ENCODE measurements around the gene PGBD2. TPM values are rescaled to one million over a fixed set of nuclear protein-coding genes. Genes with fewer than 3 reads are reported as not detected.
A peak's percentile ranks its signal among the peaks of the same experiment; 100 is the strongest.

PGBD2 gene
- total and polyA plus RNA-seq, 2 of the 8 experiments (the other 6 are each of a cell fraction or from before 2014, with no cell fraction given) = 4.5 to 7.7 TPM

DNA sequence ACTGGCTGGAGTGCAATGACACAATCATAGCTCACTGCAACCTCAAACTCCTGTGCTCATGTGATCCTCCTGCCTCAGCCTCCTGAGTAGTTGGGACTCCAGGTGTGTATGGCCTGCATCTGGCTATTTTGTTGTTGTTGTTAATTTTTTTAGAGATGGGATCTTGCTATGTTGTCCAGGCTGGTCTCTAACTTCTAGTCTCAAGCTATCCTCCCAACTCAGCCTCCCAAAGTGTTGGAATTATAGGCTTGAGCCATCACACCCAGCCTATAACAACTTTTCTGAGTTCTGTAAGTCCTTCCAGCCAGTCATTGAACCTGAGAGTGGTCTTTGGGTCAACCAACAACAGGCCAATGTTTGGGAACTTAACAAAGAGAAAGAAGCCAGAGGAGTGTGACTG, 11.2 kb upstream of the PGBD2 start:
- Histone ChIP-seq H2BK12ac (ENCODE audit: low read depth, low read length) (0 out of 2 replicates have a peak overlapping the region, but pooled peaks have one; percentile 80), H3K4me1 (replicated peaks in 1 of 4; ENCODE audit: control insufficient read depth in 3 of 4, insufficient read depth in 4 of 4, low read length in 3 of 4) (peaks cover 1 to 15% (median 8%) of the 10 kb centered on the region in 4 experiments; a peak in 3 of 7 replicates), H3K9ac (replicated peaks in 1 of 4; ENCODE audit: extremely low read depth in 1 of 4, low read depth in 3 of 4, low read length in 3 of 4) (no peak overlapping the region), H3K56ac (replicated peaks; ENCODE audit: insufficient read length, low read depth, low read length) (no peak overlapping the region), H2AK5ac (ENCODE audit: low read depth, low read length) (peak overlapping the region; percentile 75; the same call in 1 of the 2 replicates), H3K23me2 (ENCODE audit: low read depth, low read length) (peaks cover 8% of the 10 kb centered on the region; the same call in 1 of the 2 replicates), H2BK120ac (replicated peaks; ENCODE audit: low read depth, low read length) (no peak overlapping the region), H4K8ac (ENCODE audit: extremely low read depth, insufficient read depth, low read length) (no peak overlapping the region), H3K79me1 (ENCODE audit: low read depth, low read length) (no peaks in the 10 kb centered on the region), H3K18ac (ENCODE audit: extremely low read depth, low read length) (no peak overlapping the region), H4K20me1 (replicated peaks in 1 of 2; ENCODE audit: control insufficient read depth in 1 of 2, insufficient read depth in 2 of 2, low read length in 2 of 2) (peaks cover 0 to 3% of the 10 kb centered on the region in 2 experiments), H3K4me2 (ENCODE audit: insufficient read depth in 1 of 2, low read depth in 2 of 2, low read length in 2 of 2) (no peak overlapping the region), H3K27ac (ENCODE audit: low read depth, low read length) (no peak overlapping the region), H2BK5ac (ENCODE audit: low read depth, low read length) (no peak overlapping the region), H3K14ac (ENCODE audit: insufficient read length) (no peak overlapping the region), H2AFZ (ENCODE audit: low read length) (no peak overlapping the region), H3K36me3 (ENCODE audit: control insufficient read depth in 2 of 4, insufficient read depth in 4 of 4, low read length in 3 of 4) (no peaks in the 10 kb centered on the region), H4K91ac (replicated peaks; ENCODE audit: insufficient read length, low read length) (no peak overlapping the region), H2BK15ac (ENCODE audit: low read length) (0 out of 2 replicates have a peak overlapping the region, but pooled peaks have one; percentile 76), H3K4me3 (ENCODE audit: extremely low read depth in 1 of 4, insufficient read depth in 2 of 4, low read depth in 3 of 4, low read length in 4 of 4) (no peak overlapping the region), H3K9me3 (ENCODE audit: insufficient read depth in 2 of 2, low read depth in 1 of 2, low read length in 1 of 2) (no peaks in the 10 kb centered on the region), H3K23ac (ENCODE audit: insufficient read length) (no peak overlapping the region), H3K27me3 (replicated peaks in 1 of 4; ENCODE audit: control insufficient read depth in 3 of 4, extremely low read depth in 1 of 4, insufficient read depth in 3 of 4, low read length in 3 of 4) (no peaks in the 10 kb centered on the region; a peak in 1 of 7 replicates), H2BK20ac (ENCODE audit: low read length) (no peak overlapping the region), H3K4ac (replicated peaks; ENCODE audit: insufficient read length, low read depth, low read length) (no peak overlapping the region), H4K5ac (ENCODE audit: insufficient read length, low read depth, low read length) (no peak overlapping the region), H3K79me2 (ENCODE audit: control insufficient read depth in 1 of 2, insufficient read depth in 2 of 2, low read length in 2 of 2) (no peaks in the 10 kb centered on the region)
- FAIRE-seq (no peak), DNase-seq (ENCODE audit: low read depth in 1 of 2, low spot score in 2 of 2) (no peak)
- ChIA-PET CTCF (ENCODE audit: partially characterized antibody) (no interaction called here), POLR2A (ENCODE audit: partially characterized antibody) (interaction anchor here (0.8 kb wide), 1 partner anchor 56 kb away, joined by 3 read pairs; no protein-coding TSS in a partner anchor)
- no peak for TF ChIP-seq SIX5 (IDR thresholded peaks at IDR 0.05; ENCODE audit: low read depth, low read length)
- no peak for TF ChIP-seq TBP (IDR thresholded peaks at IDR 0.05; ENCODE audit: low read depth, low read length)
- no peak for TF ChIP-seq NRF1 (IDR thresholded peaks at IDR 0.05; ENCODE audit: low read depth, low read length)
- TF ChIP-seq SRF (IDR thresholded peaks at IDR 0.05; ENCODE audit: low read depth, low read length) = no peak
- TF ChIP-seq CBX8 (IDR thresholded peaks at IDR 0.05; ENCODE audit: borderline replicate concordance, low read depth, low read length) = no peak
- TF ChIP-seq TCF12 (IDR thresholded peaks at IDR 0.05; ENCODE audit: low read depth, low read length) = no peak
- TF ChIP-seq ZNF274 (IDR thresholded peaks at IDR 0.05; ENCODE audit: borderline replicate concordance, extremely low read depth, low read length) = no peak
- no peak for TF ChIP-seq SAP30 (IDR thresholded peaks at IDR 0.05; ENCODE audit: insufficient read depth, insufficient replicate concordance, low read length)
- TF ChIP-seq CREB1 (IDR thresholded peaks at IDR 0.05) = no peak
- no peak for TF ChIP-seq RBBP5 (IDR thresholded peaks at IDR 0.05; ENCODE audit: borderline replicate concordance, low read depth, low read length)
- TF ChIP-seq HDAC6 (IDR thresholded peaks at IDR 0.05; ENCODE audit: low read depth, low read length) = no peak
- no peak for TF ChIP-seq MAFK (IDR thresholded peaks at IDR 0.05; ENCODE audit: low read depth, low read length)
- no peak for TF ChIP-seq BCL11A (IDR thresholded peaks at IDR 0.05; ENCODE audit: low read depth in 2 of 2, low read length in 2 of 2)
- TF ChIP-seq RNF2 (IDR thresholded peaks at IDR 0.05; ENCODE audit: borderline replicate concordance, low read depth, low read length, missing control alignments, poor library complexity, severe bottlenecking) = no peak
